ENCODE data around the gene CD300C.

GRCh38 chr17:74552037-74552436 is 6.1 kb upstream of the CD300C start:
- no peak for TF ChIP-seq CTCF (IDR thresholded peaks at IDR 0.05)
- TF ChIP-seq POLR2AphosphoS5 (IDR thresholded peaks at IDR 0.05): no peak

All from upper lobe of left lung (tissue), 4 donors.